Upper lobe of right lung (tissue), 1 donor: ENCODE measurements around the gene NRDC. TPM values are rescaled to one million over a fixed set of nuclear protein-coding genes. Genes with fewer than 3 reads are reported as not detected.
"Not testable (repeated sequence)": the region's sequence is repeated elsewhere in the genome, so short reads cannot be mapped to it uniquely, and the experiment has no call there.

Experiments used
- ATAC-seq: fragments of 200-7000 bp; cut with Tn5 transposase; one replicate; pipeline ENCODE4 v1.9.1; 2020; ENCODE audit warnings: mild to moderate bottlenecking, moderate library complexity
- DNase-seq: peaks from one replicate; pipeline ENCODE4 v3.0.0-alpha.2; 2020
- H3K27ac ChIP-seq: fragments of 200-600 bp; one replicate; pipeline ENCODE4 v1.8.0; 2022
- H3K27me3 ChIP-seq: fragments of 200-600 bp; one replicate; pipeline ENCODE4 v1.8.0; 2022; ENCODE audit warnings: mild to moderate bottlenecking
- H3K36me3 ChIP-seq: fragments of 200-600 bp; one replicate; pipeline ENCODE4 v1.8.0; 2022
- H3K4me1 ChIP-seq: fragments of 200-600 bp; one replicate; pipeline ENCODE4 v1.8.0; 2022
- H3K4me3 ChIP-seq: fragments of 200-600 bp; one replicate; pipeline ENCODE4 v1.8.0; 2022; ENCODE audit warnings: mild to moderate bottlenecking
- H3K9me3 ChIP-seq: fragments of 200-600 bp; one replicate; pipeline ENCODE4 v1.8.0; 2022
- CTCF ChIP-seq: fragments of 200-600 bp; IDR thresholded peaks from one replicate; pipeline ENCODE4 v1.8.0; 2022; ENCODE audit warnings: antibody characterized with exemption
- intact Hi-C: fragments of 100-400 bp; cut with DNase I; formaldehyde crosslinking; loops from one replicate; pipeline ENCODE4 v1.11.0; 2022
- total RNA-seq: library from RNA; stranded (reverse); fragmentation: NEBNext Ultra II Directional; extraction: Animal tissue kit (Norgen Biotek cat#: 25700); gene quantifications from one replicate; pipeline ENCODE4 v1.2.1, GENCODE V29; 2021
- donor health status: DM: no; HTN: yes; CAD: no; lungs with severe emphysema.

Gene NRDC
- total RNA-seq, 1 donor from 2014 or later = 118 TPM

GRCh38 chr1:51877434-51878307 lies 856 bp downstream of the NRDC start:
- ATAC-seq (peak; percentile 13), DNase-seq (peak; percentile 64)
- Histone ChIP-seq H3K36me3 (no peaks in the 10 kb centered on the region), H3K27ac (peak overlapping the region; percentile 99), H3K4me1 (peaks cover 29% of the 10 kb centered on the region), H3K4me3 (peak overlapping the region; percentile 96), H3K27me3 (peaks cover 8% of the 10 kb centered on the region), H3K9me3 (no peaks in the 10 kb centered on the region)
- no peak for TF ChIP-seq CTCF
- intact Hi-C loops = no loop called here

- Histone ChIP-seq H3K9me3 (no peaks in the 10 kb centered on the region), H3K4me1 (peaks cover 29% of the 10 kb centered on the region), H3K27ac (no peak overlapping the region), H3K27me3 (no peaks in the 10 kb centered on the region), H3K36me3 (no peaks in the 10 kb centered on the region), H3K4me3 (no peak overlapping the region)
- ATAC-seq (no peak), DNase-seq (no peak)
- intact Hi-C loops = no loop called here
- TF ChIP-seq CTCF = no peak
Measured at GRCh38 chr1:51875836-51876235, 2.7 kb downstream of the NRDC start.

- DNase-seq (no peak), ATAC-seq (no peak)
- H3K4me3 ChIP-seq = no peak overlapping the region
- no peak for TF ChIP-seq CTCF
- no peaks in the 10 kb centered on the region for H3K9me3 ChIP-seq
- H3K27me3 ChIP-seq = no peaks in the 10 kb centered on the region
- intact Hi-C loops = no loop called here
- no peak overlapping the region for H3K27ac ChIP-seq
- H3K4me1 ChIP-seq = peaks cover 29% of the 10 kb centered on the region
- H3K36me3 ChIP-seq = no peaks in the 10 kb centered on the region
Measured at GRCh38 chr1:51875291-51875772, 3.2 kb downstream of the NRDC start.

- H3K4me1 ChIP-seq = peaks cover 25% of the 10 kb centered on the region
- H3K9me3 ChIP-seq, H3K27me3 ChIP-seq, ATAC-seq, H3K36me3 ChIP-seq, intact Hi-C loops, H3K27ac ChIP-seq, DNase-seq, H3K4me3 ChIP-seq: not testable (repeated sequence)
Measured at GRCh38 chr1:51873270-51873669, 5.3 kb downstream of the NRDC start.

- no peak for ATAC-seq
Measured at GRCh38 chr1:51871351-51871975, 7.1 kb downstream of the NRDC start.

More at GRCh38 chr1:51871351-51871975, 7.1 kb downstream of the NRDC start:
- no peaks in the 10 kb centered on the region for H3K27me3 ChIP-seq
- no peak overlapping the region for H3K4me3 ChIP-seq
- peaks cover 15% of the 10 kb centered on the region for H3K4me1 ChIP-seq
- no peaks in the 10 kb centered on the region for H3K9me3 ChIP-seq
- no peak for TF ChIP-seq CTCF
- no peak for DNase-seq
- intact Hi-C loops = no loop called here
- no peaks in the 10 kb centered on the region for H3K36me3 ChIP-seq
- H3K27ac ChIP-seq = no peak overlapping the region
